ENCODE data around the gene RNF43.
A peak's percentile ranks its signal among the peaks of the same experiment; 100 is the strongest.

RNF43 gene

DNA sequence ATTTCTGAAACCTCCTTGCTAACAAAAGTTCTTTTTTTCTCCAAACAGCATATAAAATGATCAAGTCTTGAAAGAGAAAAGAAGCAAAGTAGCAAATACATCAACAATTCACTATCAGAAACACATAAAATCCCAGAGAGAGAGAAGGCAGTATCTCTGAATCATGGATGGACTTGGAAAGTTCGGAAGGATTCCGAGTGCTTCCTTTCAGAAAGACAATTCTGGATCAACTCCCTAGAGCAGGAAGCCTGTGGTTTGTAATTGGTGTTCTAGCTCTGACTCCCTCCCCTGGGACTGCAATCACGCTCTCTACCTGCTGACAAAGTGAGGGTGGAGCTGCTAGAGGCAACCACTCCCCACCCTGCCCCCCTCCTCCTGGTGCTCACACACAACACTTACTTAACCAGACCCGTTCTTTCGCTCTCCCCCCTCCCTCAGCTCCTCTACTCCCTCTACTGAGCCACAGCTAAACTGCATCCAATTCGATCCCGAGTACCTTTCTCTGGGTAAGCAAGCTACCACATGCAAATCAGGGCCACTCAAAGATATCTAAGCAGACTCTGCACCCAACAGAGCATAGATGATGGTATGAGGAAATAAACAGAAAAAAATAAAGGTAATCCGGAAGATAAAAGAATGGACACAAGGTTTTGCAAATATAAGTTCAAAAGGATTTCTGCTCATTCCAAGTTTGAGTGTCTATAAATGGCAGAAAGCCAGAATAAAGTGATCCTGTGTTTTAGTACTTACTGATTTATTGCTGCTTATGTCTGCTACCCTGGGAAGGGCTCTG is at the start of gene RNF43:
TSS of gene RNF43 (minus strand) at position 235 of the 793 bp plus-strand sequence. CDS start 1,957 bp downstream, outside the sequence.
- H3K4me3 ChIP-seq (ENCODE audit: low read depth, low read length) = peak within 1 kb of the TSS; percentile 14
- peak; percentile 24 for DNase-seq (ENCODE audit: low read depth)

DNA sequence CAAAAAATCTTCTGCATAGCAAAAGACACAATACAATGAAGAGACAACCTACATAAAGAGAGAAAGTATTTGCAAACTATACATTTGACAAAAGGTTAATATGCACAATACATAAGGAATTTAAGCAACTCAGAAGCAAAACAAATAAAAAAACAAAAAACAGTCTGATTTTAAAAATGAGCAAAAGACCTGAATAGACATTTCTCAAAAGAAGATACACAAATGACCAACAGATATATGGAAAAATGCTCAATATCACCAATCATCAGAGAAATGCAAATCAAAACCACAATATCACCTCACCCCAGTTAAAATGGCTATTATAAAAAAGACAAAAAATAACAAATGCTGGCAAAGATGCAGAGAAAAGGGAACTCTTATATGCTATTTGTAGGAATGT is 38.2 kb upstream of the RNF43 start:
- H3K4me3 ChIP-seq (ENCODE audit: low read depth, low read length) = no peak overlapping the region
- no peak for DNase-seq (ENCODE audit: low read depth)

DNA sequence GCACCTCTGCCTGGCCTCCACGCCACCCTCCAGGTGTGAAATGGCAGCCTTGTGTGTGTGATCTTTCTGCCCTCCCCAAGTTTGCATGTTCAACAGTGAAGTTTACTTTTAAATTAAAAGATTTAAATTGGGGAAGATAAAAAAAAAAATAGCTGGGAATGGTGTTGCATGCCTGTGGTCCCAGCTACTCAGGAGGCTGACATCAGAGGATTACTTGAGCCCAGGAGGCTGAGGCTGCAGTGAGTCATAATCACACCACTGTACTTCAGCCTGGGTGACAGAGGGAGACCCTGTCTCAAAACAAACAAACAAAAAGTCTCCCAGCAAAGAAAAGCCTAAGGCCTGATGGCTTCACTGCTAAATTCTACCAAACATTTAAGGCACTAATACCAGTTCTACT is 35.4 kb upstream of the RNF43 start:
- no peak for DNase-seq (ENCODE audit: low read depth)
- H3K4me3 ChIP-seq (ENCODE audit: low read depth, low read length) = no peak overlapping the region

DNA sequence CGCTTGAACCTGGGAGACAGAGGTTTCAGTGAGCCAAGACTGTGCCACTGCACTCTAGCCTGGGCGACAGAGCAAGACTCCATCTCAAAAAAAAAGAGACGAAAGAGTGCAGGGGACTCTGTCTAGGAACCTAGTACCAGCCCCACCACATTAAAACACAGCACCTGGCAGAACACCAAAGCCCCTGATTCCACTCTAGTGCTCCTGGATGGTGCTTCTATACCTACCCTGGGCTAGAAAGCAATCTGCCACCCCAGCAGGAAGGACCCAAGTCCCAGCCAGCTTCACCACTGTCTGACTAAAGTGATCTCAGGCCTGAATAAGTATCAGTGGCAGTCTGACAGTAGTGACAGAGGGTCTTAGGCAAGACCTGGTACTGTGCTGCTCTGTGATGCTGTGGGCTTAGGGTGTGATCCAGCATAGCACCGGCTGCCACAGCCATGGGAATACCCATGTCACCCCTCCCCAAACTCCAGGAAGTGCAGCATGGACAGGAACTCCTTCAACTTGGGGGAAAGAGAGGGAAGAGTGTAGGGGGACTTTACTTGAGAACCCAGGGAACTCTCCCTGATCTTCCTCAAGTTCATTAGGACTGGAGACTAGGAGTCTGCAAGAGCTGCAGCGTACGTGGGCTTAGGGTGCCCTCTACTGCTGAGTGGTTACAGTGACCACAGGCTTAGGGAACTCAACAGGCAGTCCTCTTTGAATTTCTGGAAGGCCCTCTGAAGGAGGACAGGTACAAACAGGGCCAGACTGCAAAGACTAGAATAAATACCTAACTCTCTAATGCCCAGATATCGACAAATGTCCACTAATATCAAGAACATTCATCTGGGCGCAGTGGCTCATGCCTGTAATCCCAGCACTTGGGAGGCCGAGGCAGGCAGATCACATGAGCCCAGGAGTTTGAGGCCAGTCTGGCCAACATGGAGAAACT is 30.0 kb upstream of the RNF43 start:
- DNase-seq (ENCODE audit: low read depth) = peak; percentile 59
- H3K4me3 ChIP-seq (ENCODE audit: low read depth, low read length) = no peak overlapping the region

DNA sequence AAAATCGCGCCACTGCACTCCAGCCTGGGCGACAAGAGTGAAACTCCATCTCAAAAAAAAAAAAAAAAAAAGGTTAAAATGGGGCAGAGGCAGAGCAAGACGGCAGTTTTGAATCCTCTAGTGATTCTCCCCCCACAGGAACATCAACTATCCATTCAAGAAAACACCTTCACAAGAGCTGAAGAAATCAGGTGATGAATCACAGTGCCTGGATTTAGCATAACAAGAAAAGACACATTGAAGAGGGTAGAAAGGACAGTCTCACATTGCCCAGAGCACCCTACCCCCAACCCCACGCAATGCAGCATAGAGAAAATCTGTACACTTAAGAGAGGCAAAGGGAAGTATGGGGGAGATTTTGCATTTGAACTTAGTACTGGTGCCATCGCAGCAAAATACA is 28.8 kb upstream of the RNF43 start:
- no peak overlapping the region for H3K4me3 ChIP-seq (ENCODE audit: low read depth, low read length)
- no peak for DNase-seq (ENCODE audit: low read depth)

DNA sequence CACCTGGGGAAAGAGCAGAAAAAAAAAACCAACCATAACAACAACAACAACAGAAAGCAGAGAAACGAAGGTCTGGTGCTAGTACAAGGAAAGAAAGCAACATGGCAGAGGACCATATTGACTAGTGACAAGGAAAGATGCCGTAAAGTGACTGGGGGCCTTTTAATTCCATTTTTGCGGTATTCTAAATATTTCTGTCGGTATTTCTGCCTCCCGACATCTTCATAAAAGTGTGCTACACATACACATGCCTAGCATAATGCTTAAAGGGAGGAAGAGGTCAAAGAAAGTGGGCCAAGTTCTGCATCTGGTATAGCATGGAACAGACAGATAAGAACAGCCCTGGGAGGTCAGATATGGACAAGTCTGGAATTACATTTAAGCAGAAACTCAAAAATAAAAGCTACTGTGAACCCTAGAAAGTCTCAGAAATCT is 19.5 kb upstream of the RNF43 start:
- no peak for DNase-seq (ENCODE audit: low read depth)
- no peak overlapping the region for H3K4me3 ChIP-seq (ENCODE audit: low read depth, low read length)

DNA sequence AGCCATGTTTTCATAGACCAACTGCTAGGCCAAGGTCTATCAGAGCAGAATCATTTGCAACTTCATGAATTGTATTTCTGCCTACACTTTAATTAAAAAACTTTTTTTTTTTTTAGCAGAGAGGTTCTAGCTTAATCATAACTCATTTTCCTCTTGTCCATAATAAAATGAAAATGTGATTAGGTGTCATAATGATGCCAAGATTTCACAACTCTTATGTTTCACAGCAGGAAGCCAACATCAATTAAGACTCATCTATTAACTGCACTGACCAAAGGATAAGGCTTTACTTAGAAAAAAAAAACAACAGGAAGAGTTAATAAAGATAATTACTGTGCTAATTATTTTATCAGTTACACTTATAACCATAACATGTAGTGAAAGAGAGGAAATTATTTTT is 18.9 kb upstream of the RNF43 start:
- no peak for DNase-seq (ENCODE audit: low read depth)
- no peak overlapping the region for H3K4me3 ChIP-seq (ENCODE audit: low read depth, low read length)

DNA sequence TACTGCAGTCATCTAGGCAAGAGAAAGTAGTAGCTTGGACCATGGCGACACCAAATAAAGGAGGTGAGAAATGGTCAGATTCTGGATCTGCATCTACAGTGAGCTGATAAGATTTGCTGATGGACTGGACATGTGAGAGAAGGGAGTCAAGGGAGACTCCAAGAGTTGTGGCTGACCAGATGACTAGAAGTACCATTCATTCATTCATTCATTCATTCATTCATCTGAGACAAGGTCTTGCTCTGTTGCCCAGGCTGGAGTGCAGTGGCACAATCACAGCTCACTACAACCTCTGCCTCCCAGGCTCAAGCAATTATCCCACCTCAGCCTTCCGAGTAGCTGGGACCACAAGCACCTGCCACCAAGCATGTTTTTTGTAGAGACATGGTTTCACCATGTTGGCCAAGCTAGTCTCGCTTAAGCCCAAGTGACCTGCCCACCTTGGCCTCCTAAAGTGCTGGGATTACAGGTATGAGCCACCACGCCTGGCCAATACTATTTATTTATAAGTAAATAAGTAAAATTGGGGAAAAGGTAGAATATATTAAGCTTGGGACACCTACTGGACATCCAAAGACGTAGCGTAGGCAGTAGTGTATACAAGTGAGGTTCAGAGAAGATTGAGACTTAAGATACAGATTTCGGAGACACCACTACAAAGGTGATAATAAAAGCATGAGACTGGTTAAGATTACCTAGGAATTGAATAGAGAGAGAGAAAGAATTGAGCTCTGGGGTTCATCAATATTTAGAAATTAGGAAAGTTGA is 15.7 kb upstream of the RNF43 start:
- DNase-seq (ENCODE audit: low read depth) = no peak
- no peak overlapping the region for H3K4me3 ChIP-seq (ENCODE audit: low read depth, low read length)

DNA sequence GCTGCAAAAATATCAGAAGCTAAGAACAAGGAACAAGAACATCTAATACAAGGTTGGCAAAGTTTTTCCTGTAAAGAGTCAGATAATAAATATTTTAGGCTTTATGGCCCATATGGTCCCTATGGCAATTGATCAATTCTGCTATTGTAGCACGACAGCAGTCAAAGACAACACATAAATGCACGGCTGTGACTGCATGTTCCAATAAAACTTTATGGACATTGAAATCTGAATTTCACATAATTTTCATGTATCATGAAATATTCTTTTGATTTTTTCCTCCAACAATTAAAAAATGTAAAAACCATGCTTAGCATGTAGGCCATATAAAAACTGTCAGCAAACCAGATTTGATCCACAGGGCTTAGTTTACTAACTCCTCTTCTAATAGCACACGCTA is 10.5 kb upstream of the RNF43 start:
- no peak overlapping the region for H3K4me3 ChIP-seq (ENCODE audit: low read depth, low read length)
- no peak for DNase-seq (ENCODE audit: low read depth)

DNA sequence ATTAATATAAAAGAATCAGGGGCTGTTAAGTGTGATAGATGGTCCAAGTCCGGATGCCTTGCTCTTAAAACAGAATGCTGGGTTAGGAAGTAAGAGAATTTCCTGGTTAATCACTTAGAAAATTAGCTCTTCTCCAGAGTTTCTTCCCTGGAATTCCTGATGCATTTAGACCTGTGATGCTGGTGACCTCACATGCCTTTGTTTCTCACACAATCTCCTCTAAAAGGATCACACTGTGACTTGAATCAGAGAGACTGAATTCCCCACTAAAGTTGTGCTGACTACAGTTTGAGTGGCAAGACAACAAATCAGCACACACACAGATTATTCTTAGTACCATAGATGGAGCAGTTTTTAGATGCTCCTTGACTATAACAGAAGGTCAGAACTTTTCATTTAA is 4.4 kb upstream of the RNF43 start:
- DNase-seq (ENCODE audit: low read depth) = no peak
- H3K4me3 ChIP-seq (ENCODE audit: low read depth, low read length) = no peak overlapping the region

DNA sequence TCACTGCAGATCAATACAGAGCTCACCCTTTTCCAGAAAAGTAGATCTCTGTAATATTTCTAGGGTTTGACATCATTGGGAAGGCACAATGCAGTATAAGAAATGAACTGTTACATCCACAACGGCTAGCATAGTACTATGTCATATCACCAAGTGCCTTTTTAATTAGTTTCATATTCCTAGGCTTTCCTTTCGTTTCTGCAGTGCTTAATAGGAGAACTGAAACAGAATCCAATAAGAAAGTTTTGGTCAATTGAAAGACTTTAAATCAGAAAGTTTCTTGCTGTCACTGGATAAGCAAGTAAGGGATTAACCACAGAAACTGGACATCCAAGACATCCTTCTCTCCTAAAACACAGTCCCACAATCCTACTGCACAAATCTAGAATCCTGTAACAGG is 3.5 kb upstream of the RNF43 start:
- DNase-seq (ENCODE audit: low read depth) = no peak
- H3K4me3 ChIP-seq (ENCODE audit: low read depth, low read length) = no peak overlapping the region

DNA sequence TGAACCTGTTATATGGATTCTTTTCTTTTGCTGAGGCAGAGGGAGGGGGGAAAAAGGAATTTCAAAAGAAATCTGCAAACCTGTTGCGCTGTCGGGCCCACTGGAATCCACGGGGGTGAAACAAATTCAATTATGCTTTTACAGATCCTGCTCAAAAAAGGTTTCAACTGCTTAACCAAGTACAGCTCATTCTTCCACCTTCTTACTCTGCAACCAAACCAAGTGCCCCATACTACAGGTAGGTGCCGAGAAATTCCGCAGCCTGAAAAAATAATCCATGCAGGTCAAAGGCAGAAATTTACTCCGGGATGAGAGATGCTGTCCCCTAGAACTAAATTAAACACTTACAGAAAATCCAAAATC is 416 bp downstream of the RNF43 start:
- no peak for DNase-seq (ENCODE audit: low read depth)
- H3K4me3 ChIP-seq (ENCODE audit: low read depth, low read length) = no peak overlapping the region

DNA sequence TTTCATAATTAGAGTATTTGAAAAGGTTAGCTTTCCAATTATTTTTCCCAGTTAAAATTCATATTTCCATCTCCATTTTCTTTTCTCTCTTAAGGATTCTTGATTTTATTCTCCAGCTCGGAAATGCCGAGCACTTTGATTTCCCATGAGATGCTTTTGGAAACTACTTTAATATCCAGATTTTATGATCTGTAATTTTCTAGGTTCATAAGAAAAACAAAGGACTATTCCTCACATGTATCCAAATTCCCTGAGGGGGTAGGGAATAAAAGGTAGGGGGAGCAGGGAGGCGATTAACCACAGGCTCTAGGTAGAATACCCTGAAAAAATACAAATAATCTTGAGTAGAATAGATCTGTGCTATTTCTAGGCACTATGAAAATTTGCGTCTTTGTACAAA is 938 bp downstream of the RNF43 start:
- no peak for DNase-seq (ENCODE audit: low read depth)
- H3K4me3 ChIP-seq (ENCODE audit: low read depth, low read length) = no peak overlapping the region

DNA sequence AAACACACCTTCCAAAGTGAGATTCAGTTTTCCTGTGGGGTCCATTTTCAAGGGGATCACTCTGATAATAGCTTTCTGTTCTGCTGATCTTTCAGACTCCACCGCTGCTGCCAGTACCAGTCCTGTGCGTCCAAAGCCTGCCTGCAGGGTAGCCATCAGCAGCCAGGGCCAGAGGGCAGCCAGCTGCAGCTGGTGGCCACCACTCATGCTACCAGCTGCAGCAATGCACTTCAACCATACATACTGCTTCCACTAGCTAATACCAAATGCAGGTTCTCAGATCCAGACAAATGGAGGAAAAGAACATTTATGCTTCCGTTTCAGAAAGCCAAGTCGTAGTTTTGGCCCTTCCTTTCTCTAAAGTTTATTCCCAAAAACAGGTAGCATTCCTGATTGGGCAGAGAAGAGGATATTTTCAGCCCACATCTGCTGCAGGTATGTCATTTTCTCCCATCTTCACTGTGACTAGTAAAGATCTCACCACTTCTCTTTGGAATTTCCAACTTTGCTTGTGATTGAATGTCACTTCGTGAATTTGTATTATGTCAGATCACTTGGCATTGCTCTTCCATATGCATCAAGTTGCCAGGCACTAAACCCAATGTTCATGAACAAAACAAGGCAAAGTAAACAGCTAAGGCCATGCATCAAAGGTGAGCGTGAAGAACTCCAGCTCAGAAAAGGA is 1.8 kb downstream of the RNF43 start:
- no peak for DNase-seq (ENCODE audit: low read depth)
- no peak overlapping the region for H3K4me3 ChIP-seq (ENCODE audit: low read depth, low read length)

DNA sequence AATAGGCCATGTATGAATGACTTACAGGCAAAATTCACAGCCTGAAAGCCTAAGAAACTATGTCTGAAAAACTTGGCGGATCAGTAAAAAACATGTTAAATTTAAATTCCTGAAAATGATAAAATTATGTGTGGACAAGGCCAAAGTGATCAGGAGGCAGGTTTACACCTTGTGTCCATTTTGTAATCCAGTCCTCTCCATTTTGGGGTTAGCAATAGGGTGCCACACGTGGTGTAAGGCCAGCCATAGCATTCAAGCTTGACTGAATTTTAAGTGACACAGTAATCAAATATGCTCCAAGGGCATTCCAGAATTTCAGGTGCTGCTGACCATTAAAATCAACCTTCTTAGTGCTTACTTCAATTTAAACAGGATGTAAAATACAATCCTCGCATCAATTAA is 2.7 kb downstream of the RNF43 start:
- no peak for DNase-seq (ENCODE audit: low read depth)
- no peak overlapping the region for H3K4me3 ChIP-seq (ENCODE audit: low read depth, low read length)

DNA sequence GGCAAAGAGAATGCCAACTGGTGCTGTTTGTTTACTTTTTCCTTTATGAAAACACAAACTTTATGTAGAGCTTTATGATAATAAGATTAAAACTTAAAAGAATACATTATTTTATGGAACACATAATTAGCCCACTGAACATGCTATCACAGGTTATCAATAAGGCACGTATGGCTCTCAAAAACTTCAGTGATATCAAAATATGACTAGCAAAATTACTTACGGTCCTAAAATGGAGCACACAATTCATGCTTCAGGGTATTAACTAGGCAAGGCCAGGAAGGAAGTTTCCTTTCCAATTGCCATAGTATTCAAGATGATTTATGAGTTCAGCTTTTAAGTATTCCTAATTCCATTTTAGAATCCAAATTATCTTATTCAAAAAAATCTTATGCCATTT is 3.6 kb downstream of the RNF43 start:
- H3K4me3 ChIP-seq (ENCODE audit: low read depth, low read length) = no peak overlapping the region
- DNase-seq (ENCODE audit: low read depth) = no peak

DNA sequence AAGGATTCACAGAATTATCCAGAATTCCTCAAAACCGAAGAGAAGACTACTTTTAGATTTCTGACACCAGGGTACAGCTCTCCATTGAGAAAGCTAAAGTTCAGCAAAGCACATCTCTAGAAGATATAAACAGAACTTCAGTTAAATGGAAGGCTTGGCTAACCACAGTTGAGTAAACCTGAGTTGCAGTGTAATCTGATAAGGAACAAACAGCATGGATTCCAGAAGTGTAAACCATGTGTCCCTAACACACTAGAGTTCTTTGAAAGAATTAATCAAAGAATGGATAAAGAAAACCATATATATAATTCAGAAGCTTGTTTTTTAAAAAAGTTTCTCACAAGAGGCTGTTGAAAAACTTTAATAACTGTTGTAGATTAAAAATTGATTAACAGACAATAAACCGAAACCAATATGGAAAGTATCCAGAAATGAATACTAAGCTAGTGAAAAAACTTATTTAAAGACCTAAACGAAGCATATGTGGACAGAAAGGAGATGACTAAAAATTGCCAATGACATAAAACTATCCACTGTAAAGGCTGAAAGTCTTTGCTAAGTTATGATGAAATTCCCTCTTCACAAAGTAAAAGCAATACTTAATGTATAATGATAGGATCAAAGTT is 4.3 kb downstream of the RNF43 start:
- DNase-seq (ENCODE audit: low read depth) = no peak
- no peak overlapping the region for H3K4me3 ChIP-seq (ENCODE audit: low read depth, low read length)

DNA sequence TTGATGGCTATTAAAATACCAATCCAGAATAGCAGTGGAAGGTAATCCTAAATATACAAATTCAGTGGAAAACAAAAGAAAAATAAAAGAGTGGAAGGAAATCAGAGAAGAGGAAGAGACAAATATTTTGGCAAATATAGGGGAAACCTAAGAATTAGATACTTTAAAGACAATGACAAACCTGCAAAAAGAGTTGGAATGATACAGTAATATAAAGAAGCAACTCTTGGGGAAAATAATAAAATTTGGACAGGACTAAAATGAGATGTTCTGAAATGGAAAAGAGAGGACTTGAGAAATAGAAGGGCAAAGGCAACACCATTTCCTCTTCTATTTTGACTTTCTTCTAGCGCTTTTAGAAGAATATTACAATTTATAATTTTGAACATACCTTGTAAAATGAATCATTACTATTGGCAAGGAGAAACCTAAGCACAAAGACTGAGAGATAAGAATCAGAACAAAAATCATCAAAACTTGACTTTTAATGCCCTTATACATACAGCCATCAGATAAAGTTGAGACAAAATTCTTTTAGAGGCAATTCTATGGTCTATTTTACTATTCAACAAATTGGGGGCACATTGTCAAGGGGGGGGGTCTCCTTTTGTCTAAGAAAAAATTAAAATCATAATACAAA is 5.2 kb downstream of the RNF43 start:
- DNase-seq (ENCODE audit: low read depth) = no peak
- H3K4me3 ChIP-seq (ENCODE audit: low read depth, low read length) = no peak overlapping the region
